Liver (tissue), 9 donors: ENCODE results near the gene TINAG. TPM values are rescaled to one million over a fixed set of nuclear protein-coding genes. Genes with fewer than 3 reads are reported as not detected.

Experiments
- DNase-seq: peaks from one replicate; pipeline ENCODE4 v3.0.0-alpha.2; 2017; ENCODE audit warnings: low spot score
- H3K27ac ChIP-seq, 2 donors: one replicate each; pipeline ENCODE4 v1.7.0; 2013; ENCODE audit warnings: inconsistent platforms in 2 of 2, low read length in 2 of 2, control low read depth in 1 of 2, low read depth in 1 of 2, mild to moderate bottlenecking in 1 of 2
- H3K27me3 ChIP-seq, 4 donors: one replicate each; pipeline versions ENCODE4 v1.6.1 to v1.7.0; 2013; ENCODE audit warnings: low read length in 3 of 4, inconsistent platforms in 1 of 4, mild to moderate bottlenecking in 1 of 4, moderate library complexity in 1 of 4; ENCODE audit not compliant: control insufficient read depth in 4 of 4, insufficient read depth in 4 of 4
- H3K36me3 ChIP-seq, 4 donors: one replicate each; pipeline versions ENCODE4 v1.6.1 to v1.7.0; 2013; ENCODE audit warnings: low read length in 3 of 4, mild to moderate bottlenecking in 3 of 4, low read depth in 1 of 4, moderate library complexity in 1 of 4; ENCODE audit not compliant: control insufficient read depth in 4 of 4, insufficient read depth in 3 of 4
- H3K4me1 ChIP-seq, 4 donors: one replicate each; pipeline versions ENCODE4 v1.6.1 to v1.7.0; 2013; ENCODE audit warnings: low read length in 3 of 4, mild to moderate bottlenecking in 3 of 4, moderate library complexity in 1 of 4; ENCODE audit not compliant: control insufficient read depth in 4 of 4, insufficient read depth in 4 of 4
- H3K4me3 ChIP-seq, 3 donors: one replicate each; pipeline versions ENCODE4 v1.6.1 to v1.7.0; 2013; ENCODE audit warnings: low read length in 3 of 3, control low read depth in 1 of 3, low read depth in 1 of 3, mild to moderate bottlenecking in 1 of 3
- H3K9ac ChIP-seq, 2 donors: one replicate each; pipeline ENCODE4 v1.7.0; 2013; ENCODE audit warnings: low read length in 2 of 2, mild to moderate bottlenecking in 2 of 2, moderate library complexity in 2 of 2, control low read depth in 1 of 2, low read depth in 1 of 2
- H3K9me3 ChIP-seq, 4 donors: one replicate each; pipeline versions ENCODE4 v1.6.1 to v1.7.0; 2013; ENCODE audit warnings: low read length in 3 of 4; ENCODE audit not compliant: control insufficient read depth in 4 of 4
- CTCF ChIP-seq: fragments of 150-350 bp; IDR thresholded peaks from 2 replicates; pipeline ENCODE4 v1.5.1; 2017; ENCODE audit warnings: improper control_type of control experiment, low read depth, low read length; ENCODE audit not compliant: missing input control
- EGR1 ChIP-seq, 2 donors: IDR thresholded peaks; 2 replicates each; pipeline ENCODE4 v1.6.1; 2016 to 2018; ENCODE audit warnings: antibody characterized with exemption in 2 of 2, low read depth in 2 of 2
- FOXA1 ChIP-seq: IDR thresholded peaks from 2 replicates; pipeline ENCODE4 v1.6.1; 2016; ENCODE audit warnings: antibody characterized with exemption
- FOXA2 ChIP-seq: IDR thresholded peaks from 2 replicates; pipeline ENCODE4 v1.6.1; 2016; ENCODE audit warnings: antibody characterized with exemption
- GABPA ChIP-seq, 2 donors: IDR thresholded peaks in 1 of 2; conservative IDR thresholded peaks in 1 of 2; 2 replicates each; pipeline ENCODE4 v1.6.1; 2016; ENCODE audit warnings: antibody characterized with exemption in 2 of 2, mild to moderate bottlenecking in 1 of 2, moderate library complexity in 1 of 2
- HNF4A ChIP-seq, 2 donors: conservative IDR thresholded peaks; 2 replicates each; pipeline ENCODE4 v1.6.1; 2016; ENCODE audit warnings: antibody characterized with exemption in 2 of 2, mild to moderate bottlenecking in 2 of 2
- HNF4G ChIP-seq: IDR thresholded peaks from 2 replicates; pipeline ENCODE4 v1.6.1; 2016; ENCODE audit warnings: antibody characterized with exemption
- JUND ChIP-seq, 2 donors: IDR thresholded peaks; 2 replicates each; pipeline ENCODE4 v1.6.1; 2016; ENCODE audit warnings: antibody characterized with exemption in 2 of 2
- NR2F2 ChIP-seq: IDR thresholded peaks from 2 replicates; pipeline ENCODE4 v1.6.1; 2016; ENCODE audit warnings: antibody characterized with exemption
- RAD21 ChIP-seq, 2 donors: IDR thresholded peaks; 2 replicates each; pipeline ENCODE4 v1.6.1; 2016; ENCODE audit warnings: antibody characterized with exemption in 2 of 2, mild to moderate bottlenecking in 2 of 2
- REST ChIP-seq: IDR thresholded peaks from 2 replicates; pipeline ENCODE4 v1.6.1; 2016; ENCODE audit warnings: antibody characterized with exemption, mild to moderate bottlenecking
- RXRA ChIP-seq, 2 donors: IDR thresholded peaks; 2 replicates each; pipeline ENCODE4 v1.6.1; 2017 to 2018; ENCODE audit warnings: antibody characterized with exemption in 2 of 2, mild to moderate bottlenecking in 1 of 2
- SP1 ChIP-seq: IDR thresholded peaks from 2 replicates; pipeline ENCODE4 v1.6.1; 2018; ENCODE audit warnings: antibody characterized with exemption, mild to moderate bottlenecking
- TAF1 ChIP-seq: conservative IDR thresholded peaks from 2 replicates; pipeline ENCODE4 v1.6.1; 2016; ENCODE audit warnings: antibody characterized with exemption, mild to moderate bottlenecking
- YY1 ChIP-seq: IDR thresholded peaks from 2 replicates; pipeline ENCODE4 v1.6.1; 2016; ENCODE audit warnings: antibody characterized with exemption, mild to moderate bottlenecking
- ZBTB33 ChIP-seq: IDR thresholded peaks from 2 replicates; pipeline ENCODE4 v1.6.1; 2016; ENCODE audit warnings: antibody characterized with exemption
- WGBS: extraction: QIAGEN DNeasy Blood & Tissue Kit; methylation state at CpG from one replicate; pipeline ENCODE4 v1.1.7; 2013; 5-methylcytosine and 5-hydroxymethylcytosine counted together
- polyA plus RNA-seq, 2 donors: library from polyadenylated mRNA; stranded (reverse) in 1 of 2; unstranded in 1 of 2; fragments of 200-250 nt in 1 of 2; fragments of >200 nt in 1 of 2; fragmentation: Nextera tagmentation in 1 of 2; extraction: Ambion mirVana in 1 of 2; gene quantifications; one replicate each; pipeline versions ENCODE4 v1.2.1 to v1.2.3, GENCODE V29; 2013 to 2015
- total RNA-seq, 2 donors: library from RNA; depleted of rRNA; stranded (reverse); fragments of >200 nt; gene quantifications; one replicate each; pipeline ENCODE4 v1.2.3, GENCODE V29; 2014
- TF ChIP-seq, protein P1 (sequence below): IDR thresholded peaks from 2 replicates; pipeline ENCODE4 v1.6.1; 2016; ENCODE audit warnings: antibody characterized with exemption
- TF ChIP-seq, protein P2 (sequence below): IDR thresholded peaks from 2 replicates; pipeline ENCODE4 v1.6.1; 2016; ENCODE audit warnings: antibody characterized with exemption
- donor health status: healthy.
- donor health status: healthy.
- donor health status: healthy.
- donor health status: healthy.
- donor health status: healthy.

Gene TINAG
- total RNA-seq (not detected), polyA plus RNA-seq (not detected)

DNA sequence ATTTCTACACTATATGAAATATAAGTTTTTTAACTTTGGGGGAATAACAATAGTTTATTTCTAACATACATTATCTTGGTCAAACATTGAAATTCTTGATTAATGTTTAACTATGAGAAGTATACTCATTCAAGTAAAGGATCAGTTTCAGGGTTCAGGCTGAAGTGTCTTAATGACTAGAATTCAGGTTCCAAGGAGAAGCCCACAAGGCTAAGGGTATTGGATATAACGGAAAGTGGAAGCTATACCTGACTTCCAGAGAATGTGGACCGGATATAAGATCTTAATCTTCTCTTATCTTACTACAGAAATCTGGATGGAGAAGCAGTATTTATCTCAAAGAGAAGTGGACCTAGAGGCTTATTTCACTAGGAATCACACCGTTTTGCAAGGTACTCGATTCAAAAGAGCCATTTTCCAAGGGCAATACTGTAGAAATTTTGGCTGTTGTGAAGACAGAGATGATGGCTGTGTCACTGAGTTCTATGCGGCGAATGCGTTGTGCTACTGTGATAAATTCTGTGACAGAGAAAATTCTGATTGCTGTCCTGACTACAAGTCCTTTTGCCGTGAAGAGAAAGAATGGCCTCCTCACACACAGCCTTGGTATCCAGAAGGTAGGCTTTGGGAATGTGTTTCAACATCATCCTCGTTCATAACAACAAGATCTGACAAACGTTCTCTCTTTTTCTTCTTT lies at the start of gene TINAG:
TINAG (plus strand) TSS at position 153 of the 697 bp plus-strand sequence; CDS start at position 263, 110 bp downstream.
- DNase-seq = no peak
- no peaks in the 10 kb centered on the region for H3K9me3 ChIP-seq
- no peak within 1 kb of the TSS for H3K4me3 ChIP-seq
- no peak within 1 kb of the TSS for H3K27ac ChIP-seq
- H3K27me3 ChIP-seq = no peaks in the 10 kb centered on the region
- TF ChIP-seq FOXA1 (no peak), FOXA2 (no peak), HNF4G (no peak), ZBTB33 (no peak), JUND (IDR thresholded peaks at IDR 0.05) (no peak), YY1 (no peak), REST (no peak), TAF1 (no peak), RXRA (IDR thresholded peaks at IDR 0.05) (no peak), NR2F2 (no peak), SP1 (no peak), CTCF (no peak), RAD21 (IDR thresholded peaks at IDR 0.05) (no peak), HNF4A (conservative IDR thresholded peaks at IDR 0.05) (no peak), EGR1 (IDR thresholded peaks at IDR 0.05; ENCODE audit: low read depth in 2 of 2) (no peak), GABPA (IDR thresholded peaks at IDR 0.05 in 1 of 2, conservative IDR thresholded peaks at IDR 0.05 in 1 of 2) (no peak)
- TF ChIP-seq, protein P1, sequence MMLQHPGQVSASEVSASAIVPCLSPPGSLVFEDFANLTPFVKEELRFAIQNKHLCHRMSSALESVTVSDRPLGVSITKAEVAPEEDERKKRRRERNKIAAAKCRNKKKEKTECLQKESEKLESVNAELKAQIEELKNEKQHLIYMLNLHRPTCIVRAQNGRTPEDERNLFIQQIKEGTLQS = no peak
- TF ChIP-seq, protein P2, sequence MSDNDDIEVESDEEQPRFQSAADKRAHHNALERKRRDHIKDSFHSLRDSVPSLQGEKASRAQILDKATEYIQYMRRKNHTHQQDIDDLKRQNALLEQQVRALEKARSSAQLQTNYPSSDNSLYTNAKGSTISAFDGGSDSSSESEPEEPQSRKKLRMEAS = no peak
- no peak within 1 kb of the TSS for H3K9ac ChIP-seq
- WGBS = 77% methylated on average over 10 of the region's 10 CpGs
- no peaks in the 10 kb centered on the region for H3K36me3 ChIP-seq
- no peaks in the 10 kb centered on the region for H3K4me1 ChIP-seq
